H1 (cell line): Measurements from ENCODE around the gene ERP44. TPM values are rescaled to one million over a fixed set of nuclear protein-coding genes. Genes with fewer than 3 reads are reported as not detected.

Experiments
- CTCF ChIA-PET: fragments of 300-600 bp; sonication (Branson Sonifier 250); formaldehyde crosslinking; loops from one replicate; lab custom pipeline; 2021; ENCODE audit not compliant: partially characterized antibody; lab: Charles Lee
- POLR2A ChIA-PET: fragments of 300-600 bp; sonication (Branson Sonifier 250); formaldehyde crosslinking; loops from one replicate; lab custom pipeline; 2021; ENCODE audit warnings: inconsistent platforms; ENCODE audit not compliant: partially characterized antibody; lab: Charles Lee
- DNase-seq, 2 experiments: peaks; one replicate each; pipeline versions ENCODE4 v3.0.0 to v3.0.0-alpha.2; 2010 to 2022; ENCODE audit warnings: low spot score in 2 of 2, low read depth in 1 of 2, mixed read lengths in 1 of 2
- FAIRE-seq: peaks from 2 replicates; lab custom pipeline; 2011; peaks lifted over from hg19 to GRCh38; lab: Jason Lieb, UNC
- H2AFZ ChIP-seq: 2 replicates; pipeline ENCODE4 v1.8.1; 2012; ENCODE audit warnings: low read length, inconsistent platforms
- H2AK5ac ChIP-seq: 2 replicates; pipeline ENCODE4 v1.6.1; 2013; ENCODE audit warnings: low read depth, low read length
- H2BK120ac ChIP-seq: replicated peaks from 2 replicates; pipeline ENCODE3; 2013; ENCODE audit warnings: low read depth, low read length, inconsistent platforms
- H2BK12ac ChIP-seq: 2 replicates; pipeline ENCODE4 v1.6.1; 2013; ENCODE audit warnings: low read depth, low read length
- H2BK15ac ChIP-seq: 2 replicates; pipeline ENCODE4 v1.6.1; 2013; ENCODE audit warnings: low read length
- H2BK20ac ChIP-seq: 2 replicates; pipeline ENCODE4 v1.6.1; 2013; ENCODE audit warnings: low read length
- H2BK5ac ChIP-seq: 2 replicates; pipeline ENCODE4 v1.6.1; 2013; ENCODE audit warnings: low read depth, low read length
- H3K14ac ChIP-seq: 2 replicates; pipeline ENCODE4 v1.6.1; 2013; ENCODE audit warnings: inconsistent platforms; ENCODE audit not compliant: insufficient read length
- H3K18ac ChIP-seq: 2 replicates; pipeline ENCODE4 v1.6.1; 2013; ENCODE audit warnings: low read length; ENCODE audit errors: extremely low read depth
- H3K23ac ChIP-seq: 2 replicates; pipeline ENCODE4 v1.6.1; 2013; ENCODE audit warnings: inconsistent platforms; ENCODE audit not compliant: insufficient read length
- H3K23me2 ChIP-seq: 2 replicates; pipeline ENCODE4 v1.6.1; 2013; ENCODE audit warnings: low read depth, low read length
- H3K27ac ChIP-seq: 2 replicates; pipeline ENCODE4 v1.6.1; 2011; ENCODE audit warnings: low read depth, low read length, inconsistent platforms
- H3K27me3 ChIP-seq, 4 experiments: replicated peaks in 1 of 4; 1 replicate in 1 of 4; 2 replicates in 3 of 4; pipeline versions ENCODE4 v1.6.1 to v1.8.1; 2011 to 2013; ENCODE audit warnings: low read length in 3 of 4, mild to moderate bottlenecking in 3 of 4, inconsistent platforms in 2 of 4, mixed read lengths in 2 of 4, moderate library complexity in 1 of 4; ENCODE audit not compliant: control insufficient read depth in 3 of 4, insufficient read depth in 3 of 4; ENCODE audit errors: extremely low read depth in 1 of 4
- H3K36me3 ChIP-seq, 4 experiments: 2 replicates each; pipeline versions ENCODE4 v1.6.1 to v1.8.1; 2011 to 2013; ENCODE audit warnings: mild to moderate bottlenecking in 4 of 4, low read length in 3 of 4, moderate library complexity in 2 of 4, control low read depth in 1 of 4, inconsistent platforms in 1 of 4; ENCODE audit not compliant: insufficient read depth in 4 of 4, control insufficient read depth in 2 of 4
- H3K4ac ChIP-seq: replicated peaks from 2 replicates; pipeline ENCODE3; 2013; ENCODE audit warnings: low read length, low read depth, mixed read lengths, inconsistent platforms; ENCODE audit not compliant: insufficient read length
- H3K4me1 ChIP-seq, 4 experiments: replicated peaks in 1 of 4; 1 replicate in 1 of 4; 2 replicates in 3 of 4; pipeline versions ENCODE4 v1.6.1 to v1.8.1; 2011 to 2013; ENCODE audit warnings: low read length in 3 of 4, inconsistent platforms in 2 of 4, mixed read lengths in 1 of 4; ENCODE audit not compliant: insufficient read depth in 4 of 4, control insufficient read depth in 3 of 4
- H3K4me2 ChIP-seq, 2 experiments: 2 replicates each; pipeline versions ENCODE4 v1.6.1 to v1.8.1; 2011 to 2013; ENCODE audit warnings: low read depth in 2 of 2, low read length in 2 of 2, control low read depth in 1 of 2, inconsistent platforms in 1 of 2, mild to moderate bottlenecking in 1 of 2; ENCODE audit not compliant: insufficient read depth in 1 of 2
- H3K4me3 ChIP-seq, 4 experiments: fragments of 200-600, 300-600 bp in 1 of 4; sonication (generic), shearing (Covaris generic), sonication (Bioruptor Twin) in 1 of 4; 2 replicates each; pipeline versions ENCODE4 v1.5.1 to v1.8.1; 2011 to 2016; ENCODE audit warnings: low read length in 4 of 4, low read depth in 3 of 4, control low read depth in 2 of 4, inconsistent platforms in 2 of 4, mild to moderate bottlenecking in 2 of 4, mixed read lengths in 1 of 4, moderate library complexity in 1 of 4; ENCODE audit not compliant: insufficient read depth in 2 of 4; ENCODE audit errors: extremely low read depth in 1 of 4
- H3K56ac ChIP-seq: replicated peaks from 2 replicates; pipeline ENCODE3; 2013; ENCODE audit warnings: low read depth, mild to moderate bottlenecking, mixed read lengths, low read length, inconsistent platforms; ENCODE audit not compliant: insufficient read length
- H3K79me1 ChIP-seq: 2 replicates; pipeline ENCODE4 v1.6.1; 2013; ENCODE audit warnings: low read depth, low read length, control low read depth
- H3K79me2 ChIP-seq, 2 experiments: 2 replicates each; pipeline versions ENCODE4 v1.6.1 to v1.8.1; 2012 to 2013; ENCODE audit warnings: low read length in 2 of 2, mild to moderate bottlenecking in 2 of 2, inconsistent platforms in 1 of 2; ENCODE audit not compliant: insufficient read depth in 2 of 2, control insufficient read depth in 1 of 2
- H3K9ac ChIP-seq, 4 experiments: replicated peaks in 1 of 4; 1 replicate in 1 of 4; 2 replicates in 3 of 4; pipeline versions ENCODE4 v1.6.1 to v1.8.1; 2011 to 2013; ENCODE audit warnings: low read depth in 3 of 4, low read length in 3 of 4, control low read depth in 2 of 4, mild to moderate bottlenecking in 2 of 4, moderate library complexity in 2 of 4, inconsistent platforms in 1 of 4; ENCODE audit errors: extremely low read depth in 1 of 4
- H3K9me3 ChIP-seq, 2 experiments: 2 replicates each; pipeline versions ENCODE4 v1.6.1 to v1.8.1; 2012 to 2013; ENCODE audit warnings: mild to moderate bottlenecking in 2 of 2, moderate library complexity in 2 of 2, control low read depth in 1 of 2, inconsistent platforms in 1 of 2, low read depth in 1 of 2, low read length in 1 of 2, mixed read lengths in 1 of 2; ENCODE audit not compliant: insufficient read depth in 2 of 2
- H4K20me1 ChIP-seq, 2 experiments: replicated peaks in 1 of 2; 2 replicates each; pipeline versions ENCODE3 to v1.8.1; 2011 to 2013; ENCODE audit warnings: inconsistent platforms in 2 of 2, low read length in 2 of 2, mild to moderate bottlenecking in 1 of 2; ENCODE audit not compliant: insufficient read depth in 2 of 2, control insufficient read depth in 1 of 2
- H4K5ac ChIP-seq: 2 replicates; pipeline ENCODE4 v1.6.1; 2013; ENCODE audit warnings: low read length, low read depth, mixed read lengths, inconsistent platforms; ENCODE audit not compliant: insufficient read length
- H4K8ac ChIP-seq: 2 replicates; pipeline ENCODE4 v1.8.0; 2013; ENCODE audit warnings: mild to moderate bottlenecking, moderate library complexity, low read length, inconsistent platforms; ENCODE audit not compliant: insufficient read depth; ENCODE audit errors: extremely low read depth
- H4K91ac ChIP-seq: replicated peaks from 2 replicates; pipeline ENCODE3; 2013; ENCODE audit warnings: low read length, mixed read lengths, inconsistent platforms; ENCODE audit not compliant: insufficient read length
- EGR1 ChIP-seq: IDR thresholded peaks from 2 replicates; pipeline ENCODE4 v1.6.1; 2011; ENCODE audit warnings: low read depth, low read length, borderline replicate concordance
- FOSL1 ChIP-seq: IDR thresholded peaks from 2 replicates; pipeline ENCODE4 v1.6.1; 2011; ENCODE audit warnings: mild to moderate bottlenecking, low read depth, low read length, moderate library complexity; ENCODE audit not compliant: insufficient read depth
- GTF2F1 ChIP-seq: IDR thresholded peaks from 2 replicates; pipeline ENCODE4 v1.6.1; 2012; ENCODE audit warnings: low read depth, low read length, improper control_type of control experiment, borderline replicate concordance
- KDM5A ChIP-seq: fragments of 200-600 bp; IDR thresholded peaks from 2 replicates; pipeline ENCODE4 v1.7.1; 2012; ENCODE audit warnings: mild to moderate bottlenecking, low read length, inconsistent platforms, mixed read lengths
- SP1 ChIP-seq: IDR thresholded peaks from 2 replicates; pipeline ENCODE4 v1.6.1; 2011; ENCODE audit warnings: low read depth, low read length
- SUZ12 ChIP-seq: fragments of 200-600 bp; sonication (generic); IDR thresholded peaks from 2 replicates; pipeline ENCODE4 v1.6.1; 2012; ENCODE audit warnings: mild to moderate bottlenecking, inconsistent platforms, low read length, moderate library complexity, mixed read lengths
- WGBS, 2 experiments: shearing (Covaris generic) in 1 of 2; methylation state at CpG; one replicate each; pipeline versions ENCODE4 v1.1.6 to v1.1.7; 2013 to 2015; ENCODE audit warnings: low lambda C conversion rate in 2 of 2, mixed read lengths in 2 of 2, inconsistent platforms in 1 of 2, low coverage in 1 of 2, missing lambda C conversion rate in 1 of 2; ENCODE audit not compliant: insufficient replicate concordance in 2 of 2, insufficient coverage in 1 of 2, insufficient read length in 1 of 2; ENCODE audit errors: extremely low coverage in 1 of 2, missing lambda C conversion rate in 1 of 2; 5-methylcytosine and 5-hydroxymethylcytosine counted together
- polyA plus RNA-seq, 7 experiments: library from polyadenylated mRNA; depleted of rRNA in 3 of 7; stranded (reverse) in 5 of 7; unstranded in 2 of 7; fragments of >200 nt in 5 of 7; fragments of 200-250 nt in 2 of 7; gene quantifications; 1 replicate in 5 of 7; 2 replicates in 1 of 7; 4 replicates in 1 of 7; pipeline versions ENCODE4 v1.2.1 to v1.2.3, GENCODE V29; 2011 to 2013; ENCODE audit warnings: missing spikeins in 2 of 7, mixed read lengths in 2 of 7
- total RNA-seq: library from RNA; stranded (reverse); fragmentation: NEBNext Ultra II Directional; extraction: Animal tissue kit (Norgen Biotek cat#: 25700); gene quantifications from 2 replicates; pipeline ENCODE4 v1.2.1, GENCODE V29; 2021

The ERP44 gene
- total and polyA plus RNA-seq, 2 of the 8 experiments (the other 6 are each of a cell fraction or from before 2014, with no cell fraction given), result 5.7 to 15.6 TPM

DNA sequence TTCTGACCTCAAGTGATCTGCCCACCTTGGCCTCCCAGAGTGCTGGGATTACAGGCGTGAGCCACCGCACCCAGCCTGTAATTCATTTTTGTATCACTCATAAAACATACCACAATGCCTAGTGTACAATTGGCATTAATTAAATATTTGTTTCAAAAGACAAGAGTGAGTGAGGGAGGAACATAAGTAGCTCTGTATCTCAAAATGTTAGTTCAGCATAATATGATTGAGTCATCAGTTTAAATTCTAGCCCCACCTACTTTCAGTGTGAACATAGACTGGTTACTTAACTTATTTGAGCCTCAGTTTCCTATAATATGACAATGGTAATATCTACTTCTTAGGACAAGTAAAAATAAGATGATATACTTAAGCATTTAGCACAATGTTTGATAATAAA is 27.1 kb upstream of the ERP44 start:
- H3K56ac ChIP-seq, result no peak overlapping the region
- H4K8ac ChIP-seq, result no peak overlapping the region
- H3K18ac ChIP-seq, result no peak overlapping the region
- H2BK120ac ChIP-seq, result no peak overlapping the region
- DNase-seq (no peak), FAIRE-seq (no peak)
- no peak overlapping the region for H2AK5ac ChIP-seq
- H3K79me2 ChIP-seq, result no peaks in the 10 kb centered on the region
- H3K36me3 ChIP-seq, result no peaks in the 10 kb centered on the region
- no peak overlapping the region for H2BK15ac ChIP-seq
- no peak overlapping the region for H3K23ac ChIP-seq
- H2BK12ac ChIP-seq, result no peak overlapping the region
- ChIA-PET POLR2A (no interaction called here), CTCF (no interaction called here)
- no peak overlapping the region for H3K9ac ChIP-seq
- H3K27me3 ChIP-seq, result no peaks in the 10 kb centered on the region
- H3K9me3 ChIP-seq, result no peaks in the 10 kb centered on the region
- H3K4me2 ChIP-seq, result no peak overlapping the region
- H3K14ac ChIP-seq, result no peak overlapping the region
- H4K5ac ChIP-seq, result no peak overlapping the region
- no peaks in the 10 kb centered on the region for H3K4me1 ChIP-seq
- H2BK5ac ChIP-seq, result no peak overlapping the region
- WGBS, 2 experiments, result 87% methylated on average over 2 of the region's 2 CpGs; no CpG with 5 or more reads in 1 of the 2 experiments
- no peak overlapping the region for H3K27ac ChIP-seq
- H2BK20ac ChIP-seq, result no peak overlapping the region
- no peak overlapping the region for H3K4ac ChIP-seq
- no peak overlapping the region for H2AFZ ChIP-seq
- no peak overlapping the region for H3K4me3 ChIP-seq
- H3K79me1 ChIP-seq, result no peaks in the 10 kb centered on the region
- TF ChIP-seq GTF2F1, result no peak
- no peak for TF ChIP-seq SUZ12
- TF ChIP-seq KDM5A, result no peak
- no peak for TF ChIP-seq FOSL1
- no peak for TF ChIP-seq SP1
- no peak for TF ChIP-seq EGR1
- H3K23me2 ChIP-seq, result no peaks in the 10 kb centered on the region
- H4K91ac ChIP-seq, result no peak overlapping the region
- H4K20me1 ChIP-seq, result no peaks in the 10 kb centered on the region
